GM12892 (cell line): ENCODE measurements around the gene ZNF581.

Experiments
- DNase-seq: peaks from one replicate; pipeline ENCODE4 v3.0.0; 2011; ENCODE audit not compliant: insufficient read length
- FAIRE-seq: peaks from 2 replicates; lab custom pipeline; 2011; peaks lifted over from hg19 to GRCh38; lab: Jason Lieb, UNC
- POLR2A ChIP-seq: IDR thresholded peaks from 2 replicates; pipeline ENCODE4 v1.6.1; 2011; ENCODE audit warnings: low read depth, low read length, control low read depth
- POLR2AphosphoS5 ChIP-seq: IDR thresholded peaks from 2 replicates; pipeline ENCODE4 v1.6.1; 2011; ENCODE audit warnings: low read depth, low read length, control low read depth
- TAF1 ChIP-seq: IDR thresholded peaks from 2 replicates; pipeline ENCODE4 v1.6.1; 2011; ENCODE audit warnings: low read depth, mild to moderate bottlenecking, control low read depth, low read length, borderline replicate concordance

The ZNF581 gene

GRCh38 chr19:55679343-55680257 lies 36.2 kb downstream of the ZNF581 start:
- no peak for FAIRE-seq
- no peak for DNase-seq
- TF ChIP-seq POLR2A (no peak), POLR2AphosphoS5 (no peak), TAF1 (no peak)

- FAIRE-seq (no peak), DNase-seq (no peak)
- TF ChIP-seq POLR2A (no peak), TAF1 (no peak), POLR2AphosphoS5 (no peak)
Observed at GRCh38 chr19:55680339-55681130, 37.1 kb downstream of the ZNF581 start.

- TF ChIP-seq TAF1 (no peak), POLR2AphosphoS5 (no peak), POLR2A (no peak)
- no peak for FAIRE-seq
- DNase-seq, result no peak
Observed at GRCh38 chr19:55681131-55682092, 38.0 kb downstream of the ZNF581 start.

- TF ChIP-seq TAF1 (no peak), POLR2AphosphoS5 (0 out of 2 replicates have a peak, but pooled peaks have one; percentile 15)
- DNase-seq (no peak), FAIRE-seq (no peak)
Observed at GRCh38 chr19:55683449-55684261, 40.2 kb downstream of the ZNF581 start.

- TF ChIP-seq POLR2AphosphoS5 (0 out of 2 replicates have a peak, but pooled peaks have one; percentile 15), POLR2A (no peak; the same call in 1 of the 2 replicates)
- no peak for DNase-seq
- FAIRE-seq, result no peak
Observed at GRCh38 chr19:55684946-55685681, 41.7 kb downstream of the ZNF581 start.

- no peak for DNase-seq
- FAIRE-seq, result no peak
- TF ChIP-seq POLR2A, result no peak
- no peak for TF ChIP-seq TAF1
- no peak for TF ChIP-seq POLR2AphosphoS5
Observed at GRCh38 chr19:55685776-55686175, 42.3 kb downstream of the ZNF581 start.

GRCh38 chr19:55686311-55687050 lies 43.0 kb downstream of the ZNF581 start:
- no peak for FAIRE-seq

GRCh38 chr19:55687281-55688201 lies 44.1 kb downstream of the ZNF581 start:
- DNase-seq, result no peak
- no peak for FAIRE-seq
- no peak for TF ChIP-seq POLR2AphosphoS5
- no peak for TF ChIP-seq POLR2A
- TF ChIP-seq TAF1, result no peak

More at GRCh38 chr19:55686311-55687050, 43.0 kb downstream of the ZNF581 start:
- TF ChIP-seq POLR2A (no peak), POLR2AphosphoS5 (no peak), TAF1 (no peak)
- DNase-seq, result no peak
